Measurements from ENCODE around the gene VCAN.
"Not testable (repeated sequence)": the region's sequence is repeated elsewhere in the genome, so short reads cannot be mapped to it uniquely, and the experiment has no call there.

VCAN gene

GRCh38 chr5:83436276-83436675 is 35.3 kb upstream of the VCAN start:
- Histone ChIP-seq H3K4me2 (ENCODE audit: insufficient read depth, low read length, poor library complexity, severe bottlenecking) (no peak overlapping the region), H3K27ac (replicated peaks; ENCODE audit: low read length) (no peak overlapping the region), H3K4me1 (ENCODE audit: control insufficient read depth in 2 of 2, insufficient read depth in 1 of 2, low read depth in 1 of 2, low read length in 2 of 2) (no peaks in the 10 kb centered on the region), H3K23ac (ENCODE audit: low read depth, low read length, poor library complexity) (no peak overlapping the region), H3K9ac (ENCODE audit: low read depth, low read length, poor library complexity) (no peak overlapping the region), H2BK5ac (ENCODE audit: low read length) (no peak overlapping the region), H2AK5ac (ENCODE audit: low read depth, low read length) (no peak overlapping the region), H2BK12ac (ENCODE audit: low read length) (no peak overlapping the region), H3K36me3 (replicated peaks in 1 of 2; ENCODE audit: control insufficient read depth in 2 of 2, insufficient read depth in 2 of 2, low read length in 2 of 2) (no peaks in the 10 kb centered on the region), H3K14ac (ENCODE audit: low read length) (no peak overlapping the region), H3K27me3 (ENCODE audit: control insufficient read depth in 3 of 3, insufficient read depth in 3 of 3, low read depth in 1 of 3, low read length in 3 of 3) (no peaks in the 10 kb centered on the region), H2AFZ (ENCODE audit: low read length) (no peak overlapping the region), H3K18ac (ENCODE audit: low read length) (no peak overlapping the region), H3K9me3 (replicated peaks in 1 of 2; ENCODE audit: control insufficient read depth in 2 of 2, insufficient read depth in 1 of 2, low read depth in 1 of 2, low read length in 2 of 2) (peaks cover 0 to 2% of the 10 kb centered on the region in 2 donors), H4K91ac (ENCODE audit: low read depth, low read length, poor library complexity) (no peak overlapping the region), H4K8ac (ENCODE audit: low read depth, low read length) (no peak overlapping the region), H3K4me3 (ENCODE audit: low read length in 2 of 2) (no peak overlapping the region), H2BK120ac (ENCODE audit: low read depth, low read length) (no peak overlapping the region), H2BK15ac (ENCODE audit: low read length) (no peak overlapping the region), H3K79me1 (ENCODE audit: low read depth, low read length) (no peaks in the 10 kb centered on the region), H3K4ac (ENCODE audit: low read length) (no peak overlapping the region)
- WGBS, 2 donors (ENCODE audit: extremely low coverage in 2 of 2, insufficient read length in 2 of 2, insufficient replicate concordance in 1 of 2) = no CpG with 5 or more reads among the region's 6 CpGs
- no peak for DNase-seq (ENCODE audit: low spot score)

GRCh38 chr5:83437697-83438096 is 33.8 kb upstream of the VCAN start:
- not testable (repeated sequence) for H4K91ac ChIP-seq (ENCODE audit: low read depth, low read length, poor library complexity); H2BK12ac ChIP-seq (ENCODE audit: low read length); H3K4me3 ChIP-seq (ENCODE audit: low read length in 2 of 2); DNase-seq (ENCODE audit: low spot score); H3K18ac ChIP-seq (ENCODE audit: low read length); H2BK15ac ChIP-seq (ENCODE audit: low read length); H3K4me1 ChIP-seq (ENCODE audit: control insufficient read depth in 2 of 2, insufficient read depth in 1 of 2, low read depth in 1 of 2, low read length in 2 of 2); H3K4me2 ChIP-seq (ENCODE audit: insufficient read depth, low read length, poor library complexity, severe bottlenecking); H3K79me1 ChIP-seq (ENCODE audit: low read depth, low read length); H2AFZ ChIP-seq (ENCODE audit: low read length); H2AK5ac ChIP-seq (ENCODE audit: low read depth, low read length); H3K27ac ChIP-seq (replicated peaks; ENCODE audit: low read length); H3K9me3 ChIP-seq (replicated peaks in 1 of 2; ENCODE audit: control insufficient read depth in 2 of 2, insufficient read depth in 1 of 2, low read depth in 1 of 2, low read length in 2 of 2); H3K36me3 ChIP-seq (replicated peaks in 1 of 2; ENCODE audit: control insufficient read depth in 2 of 2, insufficient read depth in 2 of 2, low read length in 2 of 2); H3K4ac ChIP-seq (ENCODE audit: low read length); H4K8ac ChIP-seq (ENCODE audit: low read depth, low read length); H3K14ac ChIP-seq (ENCODE audit: low read length); H3K27me3 ChIP-seq (ENCODE audit: control insufficient read depth in 3 of 3, insufficient read depth in 3 of 3, low read depth in 1 of 3, low read length in 3 of 3); H3K23ac ChIP-seq (ENCODE audit: low read depth, low read length, poor library complexity); H3K9ac ChIP-seq (ENCODE audit: low read depth, low read length, poor library complexity); H2BK5ac ChIP-seq (ENCODE audit: low read length); H2BK120ac ChIP-seq (ENCODE audit: low read depth, low read length)
- WGBS, 2 donors (ENCODE audit: extremely low coverage in 2 of 2, insufficient read length in 2 of 2, insufficient replicate concordance in 1 of 2) = no CpG with 5 or more reads among the region's 17 CpGs

- Histone ChIP-seq H3K4me2 (ENCODE audit: insufficient read depth, low read length, poor library complexity, severe bottlenecking) (no peak overlapping the region), H3K9me3 (replicated peaks in 1 of 2; ENCODE audit: control insufficient read depth in 2 of 2, insufficient read depth in 1 of 2, low read depth in 1 of 2, low read length in 2 of 2) (peaks cover 0 to 2% of the 10 kb centered on the region in 2 donors), H3K36me3 (replicated peaks in 1 of 2; ENCODE audit: control insufficient read depth in 2 of 2, insufficient read depth in 2 of 2, low read length in 2 of 2) (no peaks in the 10 kb centered on the region), H2AK5ac (ENCODE audit: low read depth, low read length) (no peak overlapping the region), H3K23ac (ENCODE audit: low read depth, low read length, poor library complexity) (no peak overlapping the region), H3K9ac (ENCODE audit: low read depth, low read length, poor library complexity) (no peak overlapping the region), H2BK15ac (ENCODE audit: low read length) (no peak overlapping the region), H3K14ac (ENCODE audit: low read length) (no peak overlapping the region), H2BK5ac (ENCODE audit: low read length) (no peak overlapping the region), H4K91ac (ENCODE audit: low read depth, low read length, poor library complexity) (no peak overlapping the region), H3K27ac (replicated peaks; ENCODE audit: low read length) (no peak overlapping the region), H3K4me1 (ENCODE audit: control insufficient read depth in 2 of 2, insufficient read depth in 1 of 2, low read depth in 1 of 2, low read length in 2 of 2) (no peaks in the 10 kb centered on the region), H3K79me1 (ENCODE audit: low read depth, low read length) (no peaks in the 10 kb centered on the region), H3K18ac (ENCODE audit: low read length) (no peak overlapping the region), H4K8ac (ENCODE audit: low read depth, low read length) (no peak overlapping the region), H3K4ac (ENCODE audit: low read length) (no peak overlapping the region), H2BK12ac (ENCODE audit: low read length) (no peak overlapping the region), H3K27me3 (ENCODE audit: control insufficient read depth in 3 of 3, insufficient read depth in 3 of 3, low read depth in 1 of 3, low read length in 3 of 3) (no peaks in the 10 kb centered on the region), H2AFZ (ENCODE audit: low read length) (no peak overlapping the region), H3K4me3 (ENCODE audit: low read length in 2 of 2) (no peak overlapping the region), H2BK120ac (ENCODE audit: low read depth, low read length) (no peak overlapping the region)
- no peak for DNase-seq (ENCODE audit: low spot score)
- WGBS, 2 donors (ENCODE audit: extremely low coverage in 2 of 2, insufficient read length in 2 of 2, insufficient replicate concordance in 1 of 2) = no CpG with 5 or more reads among the region's 2 CpGs
Measured at GRCh38 chr5:83440826-83441225, 30.7 kb upstream of the VCAN start.

GRCh38 chr5:83441747-83442146 is 29.8 kb upstream of the VCAN start:
- no peak overlapping the region for H2BK5ac ChIP-seq (ENCODE audit: low read length)

More at GRCh38 chr5:83441747-83442146, 29.8 kb upstream of the VCAN start:
- H2BK120ac ChIP-seq (ENCODE audit: low read depth, low read length) = no peak overlapping the region
- H3K9ac ChIP-seq (ENCODE audit: low read depth, low read length, poor library complexity) = no peak overlapping the region
- H3K4me2 ChIP-seq (ENCODE audit: insufficient read depth, low read length, poor library complexity, severe bottlenecking) = no peak overlapping the region
- H3K79me1 ChIP-seq (ENCODE audit: low read depth, low read length) = no peaks in the 10 kb centered on the region
- H3K27me3 ChIP-seq (ENCODE audit: control insufficient read depth in 3 of 3, insufficient read depth in 3 of 3, low read depth in 1 of 3, low read length in 3 of 3) = no peaks in the 10 kb centered on the region
- no peak overlapping the region for H3K4ac ChIP-seq (ENCODE audit: low read length)
- H3K27ac ChIP-seq (replicated peaks; ENCODE audit: low read length) = no peak overlapping the region
- H3K4me3 ChIP-seq (ENCODE audit: low read length in 2 of 2) = no peak overlapping the region
- H4K8ac ChIP-seq (ENCODE audit: low read depth, low read length) = no peak overlapping the region
- H2AFZ ChIP-seq (ENCODE audit: low read length) = no peak overlapping the region
- H3K9me3 ChIP-seq (replicated peaks in 1 of 2; ENCODE audit: control insufficient read depth in 2 of 2, insufficient read depth in 1 of 2, low read depth in 1 of 2, low read length in 2 of 2) = no peaks in the 10 kb centered on the region
- no peak for DNase-seq (ENCODE audit: low spot score)
- no peak overlapping the region for H4K91ac ChIP-seq (ENCODE audit: low read depth, low read length, poor library complexity)
- H3K18ac ChIP-seq (ENCODE audit: low read length) = no peak overlapping the region
- no peak overlapping the region for H3K23ac ChIP-seq (ENCODE audit: low read depth, low read length, poor library complexity)
- H2BK15ac ChIP-seq (ENCODE audit: low read length) = no peak overlapping the region
- no peaks in the 10 kb centered on the region for H3K36me3 ChIP-seq (replicated peaks in 1 of 2; ENCODE audit: control insufficient read depth in 2 of 2, insufficient read depth in 2 of 2, low read length in 2 of 2)
- no peak overlapping the region for H2BK12ac ChIP-seq (ENCODE audit: low read length)
- no CpG with 5 or more reads among the region's 4 CpGs for WGBS, 2 donors (ENCODE audit: extremely low coverage in 2 of 2, insufficient read length in 2 of 2, insufficient replicate concordance in 1 of 2)
- no peak overlapping the region for H3K14ac ChIP-seq (ENCODE audit: low read length)
- H3K4me1 ChIP-seq (ENCODE audit: control insufficient read depth in 2 of 2, insufficient read depth in 1 of 2, low read depth in 1 of 2, low read length in 2 of 2) = no peaks in the 10 kb centered on the region
- no peak overlapping the region for H2AK5ac ChIP-seq (ENCODE audit: low read depth, low read length)

Data from neuronal stem cell (in vitro differentiated cells).